ENCODE data around the gene IGF1R.
"Not testable (repeated sequence)": the region's sequence is repeated elsewhere in the genome, so short reads cannot be mapped to it uniquely, and the experiment has no call there.

IGF1R gene

GRCh38 chr15:98647774-98648653, at the start of gene IGF1R:
Gene IGF1R, plus strand, starts transcription at chr15:98648539. Its CDS starts 1,043 bp downstream, at chr15:98649582.
- DNase-seq, result peak in 55 of 56 donors; percentile 11 to 91 (median 83)

GRCh38 chr15:98599909-98600691, 48.2 kb upstream of the IGF1R start:
- DNase-seq, result peak in 16 of 56 donors; percentile 2 to 53 (median 10)

GRCh38 chr15:98604983-98605382, 43.4 kb upstream of the IGF1R start:
- DNase-seq, result no peak

GRCh38 chr15:98609144-98609852, 39.0 kb upstream of the IGF1R start:
- DNase-seq, result peak in 1 of 56 donors; percentile 2

DNA sequence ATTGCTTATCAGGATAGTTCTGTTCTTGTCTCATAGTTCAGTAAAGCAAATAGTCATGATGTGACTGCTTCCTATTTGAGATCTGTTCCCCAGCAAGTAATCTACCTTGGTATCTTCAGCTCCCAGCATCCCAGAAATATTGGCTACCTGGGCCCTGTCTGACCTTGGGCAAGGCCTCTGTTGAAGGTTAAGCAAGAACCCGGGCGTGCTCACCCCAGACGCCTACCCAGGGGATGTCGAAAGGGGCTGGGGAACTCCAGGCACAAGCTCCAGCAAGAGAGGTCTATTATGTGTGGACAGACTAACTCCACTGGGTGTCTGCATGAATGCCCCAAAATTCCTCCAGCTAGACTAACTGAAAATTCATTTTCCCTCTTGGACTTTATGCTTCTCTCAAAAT, 37.3 kb upstream of the IGF1R start:
- DNase-seq, result no peak

- DNase-seq, result no peak
Observed at GRCh38 chr15:98611808-98612207, 36.5 kb upstream of the IGF1R start.

GRCh38 chr15:98612490-98613110, 35.7 kb upstream of the IGF1R start:
- no peak for DNase-seq

DNA sequence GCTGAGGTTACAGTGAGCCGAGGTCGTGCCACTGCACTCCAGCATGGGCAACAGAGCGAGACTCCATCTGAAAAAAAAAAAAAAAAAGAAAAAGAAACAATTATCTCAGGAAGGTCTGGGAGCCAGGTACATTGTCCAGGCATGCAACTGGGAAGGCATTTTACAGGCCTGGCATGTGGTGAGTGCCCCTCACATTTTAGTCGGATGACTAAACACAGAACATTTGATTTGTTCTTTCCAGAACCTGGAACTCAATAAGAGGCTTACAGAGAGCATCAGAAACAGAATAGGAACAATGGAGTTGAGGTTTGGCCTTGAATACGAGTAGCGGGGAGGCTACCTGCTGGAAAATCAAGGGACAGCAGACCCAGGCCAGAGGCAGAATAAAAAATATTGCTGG, 33.7 kb upstream of the IGF1R start:
- no peak for DNase-seq

DNA sequence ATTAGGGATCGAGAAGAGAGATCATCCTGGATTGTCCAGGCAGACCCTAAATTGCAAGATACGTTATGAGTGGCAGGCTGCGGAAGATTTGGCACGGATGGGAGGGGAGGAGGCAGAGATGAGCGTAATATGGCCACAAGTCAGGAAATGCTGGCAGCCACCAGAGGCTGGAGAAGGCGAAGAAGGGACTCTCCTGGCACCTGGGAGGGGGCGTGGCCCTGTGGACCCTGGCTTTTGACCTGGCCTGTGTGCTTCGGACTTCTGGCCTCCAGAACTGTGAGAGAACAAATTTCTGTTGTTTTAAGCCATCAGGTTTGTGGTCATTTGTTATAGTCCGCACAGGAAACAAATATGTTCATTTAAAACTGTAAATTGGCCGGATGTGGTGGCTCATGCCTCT, 31.9 kb upstream of the IGF1R start:
- no peak for DNase-seq

GRCh38 chr15:98617328-98617980, 30.9 kb upstream of the IGF1R start:
- DNase-seq, result no peak

- not testable (repeated sequence) for DNase-seq
Observed at GRCh38 chr15:98618576-98618975, 29.8 kb upstream of the IGF1R start.

- no peak for DNase-seq
Observed at GRCh38 chr15:98620020-98620419, 28.3 kb upstream of the IGF1R start.

DNA sequence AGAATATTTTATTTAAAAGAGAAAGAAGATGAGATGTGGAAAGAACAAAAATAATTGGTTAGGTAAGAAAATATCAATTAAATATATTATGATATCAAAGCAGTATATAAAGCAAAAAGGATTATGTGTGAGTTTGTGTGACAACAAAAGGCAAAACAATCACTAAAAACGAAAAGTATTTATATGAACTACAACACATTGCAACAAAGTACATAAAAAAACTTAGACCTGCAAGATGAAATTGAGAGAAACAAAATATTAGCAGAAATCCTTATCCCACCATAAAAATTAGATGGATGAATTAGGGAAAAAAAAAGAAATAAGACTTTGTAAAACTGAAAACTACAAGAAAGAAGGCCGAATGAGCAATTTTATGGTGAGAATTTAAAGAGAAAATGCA, 27.3 kb upstream of the IGF1R start:
- DNase-seq, result no peak

GRCh38 chr15:98625614-98626013, 22.7 kb upstream of the IGF1R start:
- no peak for DNase-seq

- DNase-seq, result no peak
Observed at GRCh38 chr15:98626153-98626552, 22.2 kb upstream of the IGF1R start.

DNA sequence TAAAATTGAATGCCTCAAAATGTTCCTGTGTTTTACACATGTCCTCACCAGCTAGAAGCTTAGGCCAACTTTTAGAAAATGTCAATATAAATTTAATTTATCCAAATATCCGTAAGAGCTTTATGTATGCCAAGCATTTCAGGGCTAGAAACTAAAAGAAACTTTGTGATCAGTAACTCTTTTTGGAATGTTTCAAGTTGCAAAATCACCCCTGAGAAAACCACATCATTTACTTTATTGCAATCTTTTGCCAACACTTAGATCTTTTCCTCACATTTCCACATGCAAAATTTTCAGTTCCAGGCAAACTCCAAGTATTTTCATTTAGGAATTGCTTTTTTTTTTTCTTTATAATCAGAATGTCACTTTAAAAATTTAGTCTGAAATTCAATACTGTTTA, 20.1 kb upstream of the IGF1R start:
- DNase-seq, result no peak

DNA sequence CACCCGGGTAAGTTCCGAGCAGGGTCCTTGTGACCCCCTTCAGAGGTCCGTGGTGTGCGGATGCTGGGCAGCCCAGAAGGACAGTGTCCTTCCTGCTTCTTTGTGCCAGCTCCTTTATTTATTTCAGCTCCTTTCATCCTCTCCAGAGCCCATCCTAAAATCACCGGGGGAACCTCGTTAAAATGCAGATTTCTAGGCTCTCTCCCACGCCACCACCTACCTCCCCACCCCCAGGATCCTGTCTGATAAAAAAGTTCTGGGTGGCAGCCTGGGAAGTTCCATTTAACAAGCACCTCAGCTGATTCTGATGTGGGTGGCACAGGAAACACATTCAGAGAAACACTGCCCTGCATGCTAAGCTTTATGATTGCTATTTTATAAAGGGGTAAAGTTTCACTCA, 12.5 kb upstream of the IGF1R start:
- DNase-seq, result no peak

- DNase-seq, result no peak
Observed at GRCh38 chr15:98643115-98643514, 5.2 kb upstream of the IGF1R start.

- no peak for DNase-seq
Observed at GRCh38 chr15:98646546-98647025, 1.8 kb upstream of the IGF1R start.

GRCh38 chr15:98647026-98647773, 1.1 kb upstream of the IGF1R start:
- peak in 47 of 56 donors; percentile 25 to 84 (median 69) for DNase-seq

Measured in nucleus accumbens (tissue), 56 donors.